ENCODE results near the gene LRRIQ4. TPM values are rescaled to one million over a fixed set of nuclear protein-coding genes. Genes with fewer than 3 reads are reported as not detected.

The LRRIQ4 gene
- total and polyA plus RNA-seq, 8 donors = 0.09 to 0.18 (median 0.15) TPM

DNA sequence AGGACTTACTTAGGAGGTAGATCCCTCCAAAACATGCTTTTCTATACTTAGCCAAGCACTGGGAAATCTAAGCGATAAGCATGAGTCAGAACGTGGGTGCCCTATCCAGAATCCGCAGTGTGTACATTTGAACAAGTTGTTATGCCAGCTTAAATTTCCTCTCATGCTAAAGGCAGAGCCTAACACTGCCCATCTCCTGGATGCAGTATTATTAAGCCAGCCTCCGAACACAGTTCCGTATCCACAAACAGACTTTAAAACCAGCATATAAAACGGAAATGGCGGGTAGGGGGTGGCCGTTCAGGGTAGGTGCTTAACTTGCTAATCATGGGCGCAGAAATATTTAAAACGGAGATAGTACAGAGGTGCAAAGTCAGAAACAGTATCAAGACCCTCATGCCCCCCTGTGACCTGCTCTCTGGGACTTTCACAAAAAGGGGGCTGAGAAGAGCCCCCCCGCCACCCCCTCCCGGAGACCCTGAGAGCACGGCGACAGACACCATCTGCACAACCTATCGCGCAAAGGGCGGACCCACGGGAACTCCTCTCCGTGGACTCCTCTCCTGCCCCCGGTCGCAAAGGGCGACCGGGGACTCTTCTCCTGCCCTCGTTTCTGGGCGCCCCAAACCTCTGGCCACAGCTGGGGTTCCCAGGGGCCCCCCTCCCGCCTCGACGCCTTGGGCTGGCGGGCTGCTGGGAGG, 889 bp upstream of the LRRIQ4 start:
- DNase-seq (peak in 2 of 4 donors; percentile 46 to 51), ATAC-seq (peak; percentile 39)
- TF ChIP-seq, protein P1, sequence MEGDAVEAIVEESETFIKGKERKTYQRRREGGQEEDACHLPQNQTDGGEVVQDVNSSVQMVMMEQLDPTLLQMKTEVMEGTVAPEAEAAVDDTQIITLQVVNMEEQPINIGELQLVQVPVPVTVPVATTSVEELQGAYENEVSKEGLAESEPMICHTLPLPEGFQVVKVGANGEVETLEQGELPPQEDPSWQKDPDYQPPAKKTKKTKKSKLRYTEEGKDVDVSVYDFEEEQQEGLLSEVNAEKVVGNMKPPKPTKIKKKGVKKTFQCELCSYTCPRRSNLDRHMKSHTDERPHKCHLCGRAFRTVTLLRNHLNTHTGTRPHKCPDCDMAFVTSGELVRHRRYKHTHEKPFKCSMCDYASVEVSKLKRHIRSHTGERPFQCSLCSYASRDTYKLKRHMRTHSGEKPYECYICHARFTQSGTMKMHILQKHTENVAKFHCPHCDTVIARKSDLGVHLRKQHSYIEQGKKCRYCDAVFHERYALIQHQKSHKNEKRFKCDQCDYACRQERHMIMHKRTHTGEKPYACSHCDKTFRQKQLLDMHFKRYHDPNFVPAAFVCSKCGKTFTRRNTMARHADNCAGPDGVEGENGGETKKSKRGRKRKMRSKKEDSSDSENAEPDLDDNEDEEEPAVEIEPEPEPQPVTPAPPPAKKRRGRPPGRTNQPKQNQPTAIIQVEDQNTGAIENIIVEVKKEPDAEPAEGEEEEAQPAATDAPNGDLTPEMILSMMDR (IDR thresholded peaks at IDR 0.05) = no peak
- peaks cover 8 to 23% of the 10 kb centered on the region in 2 donors for H3K4me1 ChIP-seq
- peak overlapping the region; percentile 58 to 72 for H3K27ac ChIP-seq
- intact Hi-C loops (cut with DNase I) = no loop called here
- peak overlapping the region; percentile 43 to 62 for H3K4me3 ChIP-seq
- peaks cover 0 to 9% of the 10 kb centered on the region in 2 donors for H3K9me3 ChIP-seq
- no peaks in the 10 kb centered on the region for H3K36me3 ChIP-seq
- peaks cover 0 to 6% of the 10 kb centered on the region in 2 donors for H3K27me3 ChIP-seq

DNA sequence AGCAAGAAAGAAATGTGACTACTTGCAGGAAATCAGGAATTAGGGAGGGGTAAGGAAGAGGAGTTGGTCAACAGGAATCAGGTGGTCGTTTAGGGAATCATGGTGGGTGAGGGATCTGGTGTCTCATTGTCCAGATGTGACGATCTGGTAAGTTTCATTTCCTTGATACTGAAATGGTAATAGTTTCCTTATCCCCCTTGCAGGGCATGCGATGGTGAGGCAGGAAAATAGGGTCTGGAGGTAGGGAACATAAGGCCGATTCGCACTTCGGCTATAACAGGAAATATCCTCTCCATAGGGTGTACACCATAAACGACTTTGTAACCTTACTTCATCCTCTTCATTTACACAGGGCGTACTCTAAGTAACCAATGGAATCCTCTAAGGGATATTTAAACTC, 608 bp downstream of the LRRIQ4 start:
- Histone ChIP-seq H3K4me1 (peaks cover 8 to 23% of the 10 kb centered on the region in 2 donors), H3K9me3 (peaks cover 0 to 9% of the 10 kb centered on the region in 2 donors), H3K27ac (no peak overlapping the region), H3K4me3 (peak overlapping the region; percentile 43 to 62), H3K36me3 (no peaks in the 10 kb centered on the region), H3K27me3 (peaks cover 0 to 6% of the 10 kb centered on the region in 2 donors)
- no peak for DNase-seq
- intact Hi-C loops (cut with DNase I) = no loop called here
- ATAC-seq = no peak
- TF ChIP-seq, protein P1 (IDR thresholded peaks at IDR 0.05) = no peak

DNA sequence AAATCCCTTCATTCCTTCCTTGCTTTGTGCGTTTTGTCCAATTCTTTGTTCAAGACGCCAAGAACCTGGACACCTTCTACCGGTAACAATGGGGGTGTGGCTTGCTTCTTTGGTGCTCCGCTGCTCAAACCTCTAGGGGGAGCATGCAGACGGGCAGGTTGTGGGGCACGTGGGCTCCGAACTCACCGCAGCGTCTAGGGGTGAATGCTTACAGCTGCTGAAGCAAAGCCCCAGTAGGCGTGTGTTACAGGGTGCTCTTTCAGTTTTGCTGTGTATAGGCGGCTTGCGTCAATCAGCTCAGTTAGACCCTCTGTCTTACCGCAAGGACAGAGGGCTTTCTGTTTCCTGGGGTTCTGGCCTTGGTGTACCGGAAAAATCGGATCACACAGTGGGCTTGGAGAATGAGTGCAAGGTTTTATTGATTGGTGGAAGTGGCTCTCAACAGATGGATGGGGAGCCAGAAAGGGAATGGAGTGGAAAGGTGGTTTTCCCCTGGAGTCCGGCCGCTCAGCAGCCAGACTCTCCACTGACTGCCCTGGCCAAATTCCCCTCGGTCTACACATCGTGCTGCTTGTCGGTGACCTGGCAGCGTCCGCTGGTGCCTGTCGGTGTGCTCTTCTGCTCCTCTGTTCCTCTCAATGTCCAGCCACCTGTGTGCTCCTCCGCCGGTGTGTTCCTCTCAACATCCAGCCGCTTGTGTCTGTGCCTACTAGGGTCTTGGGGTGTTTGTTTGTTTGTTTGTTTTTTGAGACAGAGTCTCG, 1.3 kb downstream of the LRRIQ4 start:
- Histone ChIP-seq H3K27ac (no peak overlapping the region), H3K4me1 (peaks cover 8 to 23% of the 10 kb centered on the region in 2 donors), H3K4me3 (peak overlapping the region; percentile 43 to 62), H3K9me3 (peaks cover 0 to 9% of the 10 kb centered on the region in 2 donors), H3K27me3 (peaks cover 0 to 6% of the 10 kb centered on the region in 2 donors), H3K36me3 (no peaks in the 10 kb centered on the region)
- peak in 3 of 4 donors; percentile 24 to 77 (median 60) for DNase-seq
- intact Hi-C loops (cut with DNase I) = no loop called here
- TF ChIP-seq, protein P1 (IDR thresholded peaks at IDR 0.05) = peak in 1 of 2 donors; percentile 24
- ATAC-seq = peak; percentile 41

DNA sequence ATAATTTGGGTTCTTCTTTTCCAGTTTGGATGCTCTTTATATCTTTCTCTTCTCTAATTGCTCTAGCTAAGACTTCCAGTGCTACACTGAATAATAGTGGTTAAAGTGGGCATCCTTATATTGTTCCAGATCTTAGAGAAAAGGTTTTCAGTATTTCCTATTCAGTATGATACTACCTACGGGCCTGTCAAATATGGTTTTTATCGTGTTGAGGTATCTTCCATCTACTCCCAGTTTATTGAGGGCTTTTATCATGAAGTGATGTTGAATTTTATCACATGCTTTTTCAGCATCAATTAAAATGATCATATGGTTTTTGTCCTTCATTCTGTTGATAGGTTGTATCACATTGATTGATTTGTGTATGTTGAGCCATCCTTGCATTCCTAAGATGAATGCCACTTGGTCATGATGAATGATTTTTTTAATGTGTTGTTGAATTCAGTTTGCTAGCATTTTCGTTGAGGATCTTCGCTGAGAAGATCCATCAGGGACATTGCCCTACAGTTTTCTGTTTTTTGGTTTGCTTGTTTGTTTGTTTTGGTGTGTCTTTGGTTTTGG, 3.0 kb downstream of the LRRIQ4 start:
- peaks cover 8 to 23% of the 10 kb centered on the region in 2 donors for H3K4me1 ChIP-seq
- no peaks in the 10 kb centered on the region for H3K36me3 ChIP-seq
- no peak for DNase-seq
- H3K27ac ChIP-seq = no peak overlapping the region
- H3K9me3 ChIP-seq = peaks cover 0 to 9% of the 10 kb centered on the region in 2 donors
- ATAC-seq = no peak
- H3K4me3 ChIP-seq = no peak overlapping the region
- TF ChIP-seq, protein P1 (IDR thresholded peaks at IDR 0.05) = no peak
- intact Hi-C loops (cut with DNase I) = no loop called here
- H3K27me3 ChIP-seq = peaks cover 0 to 6% of the 10 kb centered on the region in 2 donors

DNA sequence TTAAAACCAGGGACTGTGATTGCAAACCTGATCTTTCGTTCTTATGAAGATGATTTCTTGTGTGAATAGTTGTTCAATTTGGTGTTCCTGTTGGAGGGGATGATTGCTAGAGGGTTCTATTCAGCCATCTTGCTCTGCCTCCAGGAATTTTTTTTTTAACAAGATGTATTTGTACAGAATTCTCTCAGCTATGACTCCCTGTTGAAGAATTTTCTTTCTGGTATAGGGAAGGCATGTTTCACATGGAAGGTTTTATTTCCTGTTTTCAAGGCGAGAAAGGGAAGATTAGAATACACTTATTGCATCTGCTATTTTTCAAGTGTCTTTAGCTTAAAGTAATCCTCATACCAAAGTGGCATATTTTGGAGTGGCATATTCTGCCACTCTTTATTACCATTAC, 5.6 kb downstream of the LRRIQ4 start:
- Histone ChIP-seq H3K36me3 (no peaks in the 10 kb centered on the region), H3K4me3 (no peak overlapping the region), H3K4me1 (peaks cover 1 to 10% of the 10 kb centered on the region in 2 donors), H3K27ac (no peak overlapping the region), H3K27me3 (no peaks in the 10 kb centered on the region), H3K9me3 (peaks cover 0 to 9% of the 10 kb centered on the region in 2 donors)
- intact Hi-C loops (cut with DNase I) = no loop called here
- no peak for DNase-seq
- no peak for ATAC-seq
- TF ChIP-seq, protein P1 (IDR thresholded peaks at IDR 0.05) = no peak

Data from left lung (tissue), 10 donors.